ENCODE measurements around the gene E4F1. TPM values are rescaled to one million over a fixed set of nuclear protein-coding genes. Genes with fewer than 3 reads are reported as not detected.
"Not testable (repeated sequence)": the region's sequence is repeated elsewhere in the genome, so short reads cannot be mapped to it uniquely, and the experiment has no call there.

The E4F1 gene
- total RNA-seq, 1 donor from 2014 or later = 33.7 TPM

DNA sequence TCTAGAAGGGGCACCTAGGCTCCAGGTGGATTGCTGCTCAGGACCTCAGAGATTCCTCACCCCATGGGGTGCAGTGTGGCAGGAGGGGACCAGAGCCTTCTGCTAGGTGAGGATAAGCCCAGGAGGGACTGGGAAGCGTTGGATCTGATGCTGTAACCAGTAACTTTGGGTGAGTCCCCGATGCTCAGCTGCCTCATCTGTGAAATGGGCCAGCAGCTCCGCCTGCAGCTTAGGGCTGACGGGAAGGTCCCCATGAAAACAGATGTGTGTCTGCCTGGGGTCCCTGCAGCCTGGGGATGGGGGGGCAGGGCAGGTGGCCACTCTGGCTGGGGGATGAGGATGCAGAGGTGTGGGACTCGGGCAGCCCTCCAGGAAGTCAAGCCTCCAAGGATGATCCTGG is 24.3 kb upstream of the E4F1 start:
- no peak overlapping the region for H3K4me3 ChIP-seq (ENCODE audit: low read depth, low read length)
- TF ChIP-seq, protein P1, sequence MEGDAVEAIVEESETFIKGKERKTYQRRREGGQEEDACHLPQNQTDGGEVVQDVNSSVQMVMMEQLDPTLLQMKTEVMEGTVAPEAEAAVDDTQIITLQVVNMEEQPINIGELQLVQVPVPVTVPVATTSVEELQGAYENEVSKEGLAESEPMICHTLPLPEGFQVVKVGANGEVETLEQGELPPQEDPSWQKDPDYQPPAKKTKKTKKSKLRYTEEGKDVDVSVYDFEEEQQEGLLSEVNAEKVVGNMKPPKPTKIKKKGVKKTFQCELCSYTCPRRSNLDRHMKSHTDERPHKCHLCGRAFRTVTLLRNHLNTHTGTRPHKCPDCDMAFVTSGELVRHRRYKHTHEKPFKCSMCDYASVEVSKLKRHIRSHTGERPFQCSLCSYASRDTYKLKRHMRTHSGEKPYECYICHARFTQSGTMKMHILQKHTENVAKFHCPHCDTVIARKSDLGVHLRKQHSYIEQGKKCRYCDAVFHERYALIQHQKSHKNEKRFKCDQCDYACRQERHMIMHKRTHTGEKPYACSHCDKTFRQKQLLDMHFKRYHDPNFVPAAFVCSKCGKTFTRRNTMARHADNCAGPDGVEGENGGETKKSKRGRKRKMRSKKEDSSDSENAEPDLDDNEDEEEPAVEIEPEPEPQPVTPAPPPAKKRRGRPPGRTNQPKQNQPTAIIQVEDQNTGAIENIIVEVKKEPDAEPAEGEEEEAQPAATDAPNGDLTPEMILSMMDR (conservative IDR thresholded peaks at IDR 0.05; ENCODE audit: low read depth, low read length) = no peak
- no peak for DNase-seq (ENCODE audit: low read depth)

DNA sequence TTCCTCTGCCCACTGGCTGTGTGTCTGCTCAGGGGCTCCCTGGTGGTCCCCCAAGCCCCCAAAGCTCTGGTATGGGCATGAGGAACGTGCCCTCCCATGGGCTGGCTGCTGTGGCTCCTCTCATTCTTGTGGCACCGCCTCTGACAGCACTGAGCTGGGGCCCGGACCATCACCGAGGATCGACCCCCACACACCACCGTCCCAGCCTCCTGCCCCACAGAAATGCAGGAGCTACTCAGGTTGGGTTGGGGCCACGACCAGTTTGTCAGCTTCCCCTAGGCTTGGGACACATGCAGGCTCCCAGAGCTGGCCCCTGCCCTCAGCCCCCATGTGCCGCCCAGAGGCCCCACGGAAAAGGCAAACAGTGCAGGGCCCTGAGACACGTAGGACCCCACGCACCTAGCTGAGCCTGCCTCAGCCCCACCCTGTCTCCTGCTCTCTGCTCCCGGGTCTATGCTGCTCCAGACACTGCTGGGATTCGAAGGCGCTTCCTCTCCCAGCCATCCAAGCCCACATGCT is 23.7 kb upstream of the E4F1 start:
- DNase-seq (ENCODE audit: low read depth) = no peak
- H3K4me3 ChIP-seq (ENCODE audit: low read depth, low read length) = no peak overlapping the region
- TF ChIP-seq, protein P1 (conservative IDR thresholded peaks at IDR 0.05; ENCODE audit: low read depth, low read length) = no peak

DNA sequence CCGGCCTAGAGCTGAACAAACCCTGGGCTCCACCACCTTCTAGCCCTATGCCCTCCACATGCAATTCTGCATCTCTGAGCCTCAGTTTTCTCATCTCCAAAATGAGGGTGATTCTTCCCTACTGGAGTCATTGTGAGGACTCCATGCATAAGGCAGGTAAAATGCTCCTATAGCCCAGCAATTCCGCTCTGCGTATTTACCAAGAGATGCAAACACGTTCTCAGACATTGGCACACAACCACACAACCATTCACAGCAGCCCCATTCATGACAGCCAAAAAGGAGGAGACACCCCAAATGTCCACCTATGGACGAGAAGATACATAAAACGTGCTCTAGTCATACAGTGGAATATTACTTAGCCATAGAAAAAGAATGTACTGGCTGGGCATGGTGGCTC is 23.1 kb upstream of the E4F1 start:
- TF ChIP-seq, protein P1 (conservative IDR thresholded peaks at IDR 0.05; ENCODE audit: low read depth, low read length) = no peak
- no peak overlapping the region for H3K4me3 ChIP-seq (ENCODE audit: low read depth, low read length)
- DNase-seq (ENCODE audit: low read depth) = no peak

DNA sequence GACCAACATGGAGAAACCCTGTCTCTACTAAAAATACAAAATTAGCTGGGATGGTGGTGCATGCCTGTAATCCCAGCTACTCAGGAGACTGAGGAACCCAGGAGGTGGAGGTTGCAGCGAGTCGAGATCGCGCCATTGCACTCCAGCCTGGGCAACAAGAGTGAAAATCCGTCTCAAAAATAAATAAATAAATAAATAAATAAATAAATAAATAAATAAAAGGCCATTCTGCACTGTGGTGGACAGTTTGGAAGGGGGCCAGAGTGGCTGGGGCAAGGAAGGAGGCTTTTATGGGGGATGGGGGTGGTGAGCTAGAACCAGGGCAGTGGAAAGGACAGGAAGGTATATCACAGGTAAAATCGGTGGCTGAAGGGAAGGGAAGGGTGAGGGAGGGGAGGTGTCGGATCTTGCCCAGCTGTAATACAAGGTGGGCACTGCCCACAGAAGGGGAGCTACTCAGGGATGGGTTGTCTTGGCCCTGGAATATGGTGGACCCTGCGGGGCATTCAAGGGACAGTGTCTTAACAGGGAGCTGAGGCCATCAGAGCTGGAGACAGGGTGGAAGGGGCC is 20.2 kb upstream of the E4F1 start:
- DNase-seq (ENCODE audit: low read depth); H3K4me3 ChIP-seq (ENCODE audit: low read depth, low read length): not testable (repeated sequence)

DNA sequence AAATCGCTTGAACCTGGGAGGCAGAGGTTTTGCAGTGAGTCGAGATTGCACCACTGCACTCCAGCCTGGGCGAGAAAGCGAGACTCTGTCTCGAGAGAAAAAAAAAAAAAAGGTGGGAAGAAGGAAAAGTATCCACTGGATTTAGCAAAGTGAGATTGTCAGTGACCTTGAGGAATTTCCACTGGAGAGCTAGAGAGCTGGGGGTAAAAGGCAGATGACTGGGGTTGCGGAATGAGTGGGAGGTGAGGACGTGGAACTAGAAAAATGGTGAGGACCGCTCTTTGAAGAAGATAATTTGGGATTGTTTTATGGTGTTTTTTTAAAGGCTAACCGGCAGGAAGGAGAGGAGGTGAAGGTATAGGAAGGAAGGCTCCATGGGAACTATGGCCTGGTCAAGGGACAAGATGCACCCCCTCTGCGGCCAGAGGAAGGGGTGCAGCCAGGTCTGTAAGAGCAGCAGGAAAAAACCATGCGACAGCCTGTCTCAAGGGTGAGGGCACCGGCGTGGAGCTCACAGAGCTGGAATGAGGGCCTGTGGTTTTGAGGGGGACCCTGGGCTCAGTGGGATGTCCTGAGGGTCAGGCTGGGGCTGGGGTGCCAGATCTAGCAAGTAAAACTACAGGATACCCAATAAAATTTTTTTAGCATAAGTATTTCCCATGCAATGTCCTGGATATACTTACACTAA is 18.8 kb upstream of the E4F1 start:
- H3K4me3 ChIP-seq (ENCODE audit: low read depth, low read length) = peak overlapping the region; percentile 82
- DNase-seq (ENCODE audit: low read depth) = no peak
- TF ChIP-seq, protein P1 (conservative IDR thresholded peaks at IDR 0.05; ENCODE audit: low read depth, low read length) = no peak

DNA sequence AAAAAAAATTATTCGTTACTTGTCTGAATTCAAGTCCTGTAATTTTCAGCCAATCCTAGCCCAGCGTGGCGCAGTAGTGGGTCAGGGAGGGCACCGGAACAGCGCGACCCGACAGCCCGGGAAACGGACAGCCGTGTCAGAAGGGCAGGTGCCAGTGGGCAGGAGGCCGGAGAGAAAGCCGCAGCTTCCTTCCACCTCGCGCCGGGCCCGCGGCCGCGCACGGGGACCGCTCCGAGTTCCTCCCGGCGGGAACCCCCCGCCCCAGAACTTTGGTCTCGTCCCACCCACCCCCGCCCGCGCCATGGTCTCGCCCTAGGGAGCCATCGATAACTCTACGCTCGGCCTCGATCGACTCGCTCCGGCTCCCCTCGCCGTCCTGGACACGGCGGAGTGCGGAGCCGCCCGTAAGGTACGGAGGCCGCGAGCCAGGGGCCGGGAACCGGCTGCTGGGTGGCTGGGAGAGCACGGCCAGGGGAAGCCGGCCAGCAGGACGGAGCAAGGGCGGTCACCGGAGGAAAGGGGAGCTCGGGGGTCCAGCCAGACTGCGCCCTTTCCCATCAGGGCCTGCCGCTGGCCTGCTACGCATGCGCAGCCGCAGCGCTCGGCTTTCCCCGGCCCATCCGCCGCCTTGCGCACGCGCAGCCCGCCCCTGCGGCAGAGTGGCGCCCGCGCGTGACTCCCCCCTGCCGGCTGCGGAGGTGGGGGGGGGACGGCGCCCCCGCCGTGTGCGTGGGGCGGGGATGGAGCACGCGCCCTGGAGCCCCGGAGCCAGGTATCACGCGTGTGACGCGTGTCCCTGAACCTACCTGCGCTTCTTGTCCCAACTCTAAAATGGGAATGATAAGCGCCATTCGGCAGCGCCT is 18.1 kb upstream of the E4F1 start, which contains the start of gene MLST8:
Gene MLST8, plus strand, starts transcription at position 351 of the 863 bp plus-strand sequence. CDS start 632 bp downstream, outside the sequence.
- TF ChIP-seq, protein P1 (conservative IDR thresholded peaks at IDR 0.05; ENCODE audit: low read depth, low read length) = no peak
- H3K4me3 ChIP-seq (ENCODE audit: low read depth, low read length) = peak within 1 kb of the TSS; percentile 82
- DNase-seq (ENCODE audit: low read depth) = no peak

DNA sequence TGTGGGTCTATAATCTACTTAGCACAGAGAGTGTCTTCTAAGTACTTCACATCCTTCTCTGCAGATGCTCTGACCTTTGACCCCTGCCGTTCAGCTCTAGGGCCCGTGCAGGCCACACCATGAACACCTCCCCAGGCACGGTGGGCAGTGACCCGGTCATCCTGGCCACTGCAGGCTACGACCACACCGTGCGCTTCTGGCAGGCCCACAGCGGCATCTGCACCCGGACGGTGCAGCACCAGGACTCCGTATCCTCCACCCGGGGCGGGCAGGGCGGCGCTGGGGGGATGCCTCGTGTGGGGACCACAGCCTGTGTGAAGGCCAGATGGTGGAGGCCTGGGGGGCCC is 17.5 kb upstream of the E4F1 start:
- H3K4me3 ChIP-seq (ENCODE audit: low read depth, low read length) = peak overlapping the region; percentile 82
- TF ChIP-seq, protein P1 (conservative IDR thresholded peaks at IDR 0.05; ENCODE audit: low read depth, low read length) = no peak
- no peak for DNase-seq (ENCODE audit: low read depth)

Data from epithelial cell of proximal tubule (primary cell).